ENCODE results near the gene MRPL58.

Gene MRPL58

GRCh38 chr17:75019146-75019545 is 6.7 kb downstream of the MRPL58 start:
- peaks cover 32 to 65% of the 10 kb centered on the region in 2 experiments for H3K36me3 ChIP-seq (ENCODE audit: control insufficient read depth in 2 of 2, insufficient read depth in 1 of 2, low read length in 2 of 2)
- H3K27ac ChIP-seq (ENCODE audit: extremely low read depth, low read depth, low read length), result no peak overlapping the region
- CTCF ChIA-PET, result interaction anchor here (0.5 to 1.1 kb wide), 6 partner anchors 12 to 1367 kb away, joined by 3 to 4 read pairs (median 3); no protein-coding TSS in a partner anchor
- no peaks in the 10 kb centered on the region for H3K9me3 ChIP-seq (ENCODE audit: control insufficient read depth, insufficient read depth, low read depth, low read length)
- H3K4me1 ChIP-seq (ENCODE audit: control insufficient read depth, insufficient read depth, low read length), result no peaks in the 10 kb centered on the region
- TF ChIP-seq EGR2 (tag by site-specific recombination; IDR thresholded peaks at IDR 0.05; ENCODE audit: low read depth) (0 out of 2 replicates have a peak, but pooled peaks have one; percentile 40), ZNF843 (tag by site-specific recombination; IDR thresholded peaks at IDR 0.05) (no peak)
- H3K4me3 ChIP-seq (ENCODE audit: low read depth, low read length), result no peak overlapping the region
- POLR2A ChIA-PET, result interaction anchor here (0.6 to 1.2 kb wide), 2 partner anchors 36 to 152 kb away, joined by 3 read pairs; no protein-coding TSS in a partner anchor

- ChIA-PET CTCF (interaction anchor here (0.5 to 1.1 kb wide), 5 partner anchors 11 to 280 kb away, joined by 3 to 4 read pairs (median 3); no protein-coding TSS in a partner anchor), POLR2A (interaction anchor here (0.6 to 1.2 kb wide), 2 partner anchors 37 to 151 kb away, joined by 3 read pairs; no protein-coding TSS in a partner anchor)
- TF ChIP-seq ZNF184 (tag by site-specific recombination; IDR thresholded peaks at IDR 0.05) (no peak), ZBTB7A (tag by site-specific recombination; IDR thresholded peaks at IDR 0.05; ENCODE audit: low read depth) (no peak), ZNF660 (tag by site-specific recombination; IDR thresholded peaks at IDR 0.05) (no peak), ZNF513 (tag by site-specific recombination; IDR thresholded peaks at IDR 0.05) (no peak), ZNF148 (tag by site-specific recombination; IDR thresholded peaks at IDR 0.05; ENCODE audit: borderline replicate concordance) (no peak), PATZ1 (tag by site-specific recombination; IDR thresholded peaks at IDR 0.05) (no peak), KLF7 (tag by site-specific recombination; IDR thresholded peaks at IDR 0.05; ENCODE audit: borderline replicate concordance) (no peak), ZBTB11 (tag by site-specific recombination; conservative IDR thresholded peaks at IDR 0.05; ENCODE audit: low read depth) (no peak), ZNF274 (IDR thresholded peaks at IDR 0.05; ENCODE audit: low read length) (no peak), ZNF274 (tag by site-specific recombination; IDR thresholded peaks at IDR 0.05; ENCODE audit: borderline replicate concordance) (no peak), ZBTB1 (tag by site-specific recombination; IDR thresholded peaks at IDR 0.05) (no peak), ZNF776 (tag by site-specific recombination; IDR thresholded peaks at IDR 0.05; ENCODE audit: borderline replicate concordance) (no peak), ZNF19 (tag by site-specific recombination; IDR thresholded peaks at IDR 0.05; ENCODE audit: low read depth) (no peak), ZNF555 (tag by site-specific recombination; conservative IDR thresholded peaks at IDR 0.05) (no peak), ZNF529 (tag by site-specific recombination; IDR thresholded peaks at IDR 0.05; ENCODE audit: insufficient replicate concordance) (no peak), ZNF837 (tag by site-specific recombination; IDR thresholded peaks at IDR 0.05) (no peak), ZSCAN16 (tag by site-specific recombination; IDR thresholded peaks at IDR 0.05) (no peak)
- peaks cover 32 to 65% of the 10 kb centered on the region in 2 experiments for H3K36me3 ChIP-seq (ENCODE audit: control insufficient read depth in 2 of 2, insufficient read depth in 1 of 2, low read length in 2 of 2)
- no peaks in the 10 kb centered on the region for H3K4me1 ChIP-seq (ENCODE audit: control insufficient read depth, insufficient read depth, low read length)
- H3K4me3 ChIP-seq (ENCODE audit: low read depth, low read length), result no peak overlapping the region
- no peaks in the 10 kb centered on the region for H3K9me3 ChIP-seq (ENCODE audit: control insufficient read depth, insufficient read depth, low read depth, low read length)
- H3K27ac ChIP-seq (ENCODE audit: extremely low read depth, low read depth, low read length), result no peak overlapping the region
These were observed 7.2 kb downstream of the MRPL58 start for GRCh38 chr17:75019710-75020109.
